NCI-H1417 treated with DMSO at 0.1 percent for 48 hours (cell line): ENCODE results near the gene PPIL3.

Experiments used
- DNase-seq: peaks from one replicate; lab custom pipeline; 2025; lab: John Stamatoyannopoulos, UW

Gene PPIL3

DNA sequence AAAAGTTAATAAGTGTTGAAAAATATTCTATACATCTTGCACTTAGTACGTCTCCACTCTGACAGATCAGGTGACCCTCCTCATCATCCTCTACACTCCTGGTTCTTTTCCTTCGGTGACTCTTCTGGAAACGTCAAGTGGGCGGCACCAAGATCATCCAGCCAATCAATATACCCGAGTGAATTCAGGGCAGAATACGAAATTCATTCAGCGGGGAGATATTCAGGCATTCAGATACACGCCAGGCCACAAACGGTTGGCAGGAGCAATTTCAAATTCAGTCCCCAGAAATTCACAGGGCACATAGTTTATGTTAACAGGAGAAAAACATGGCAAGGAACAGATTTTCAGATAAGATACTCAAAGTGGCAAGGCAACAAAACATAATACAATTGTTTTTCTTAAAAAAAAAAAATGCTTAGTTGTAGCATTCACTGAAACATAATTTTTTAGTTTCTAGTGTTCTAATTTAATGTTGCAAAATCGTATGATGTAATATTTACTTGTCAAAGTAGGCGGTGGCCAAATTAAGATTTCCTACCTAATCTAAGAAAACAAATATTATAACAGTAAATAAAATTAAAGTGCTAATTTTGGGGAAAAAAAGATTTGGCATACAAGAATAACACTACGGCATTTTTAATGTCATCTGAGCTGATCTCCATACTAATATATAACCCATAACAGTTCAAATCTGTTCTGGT is 28.6 kb downstream of the PPIL3 start:
- no peak for DNase-seq

- no peak for DNase-seq
Observed at GRCh38 chr2:200856806-200857205, 32.1 kb downstream of the PPIL3 start.

GRCh38 chr2:200852605-200853004 is 36.3 kb downstream of the PPIL3 start:
- DNase-seq: no peak

DNA sequence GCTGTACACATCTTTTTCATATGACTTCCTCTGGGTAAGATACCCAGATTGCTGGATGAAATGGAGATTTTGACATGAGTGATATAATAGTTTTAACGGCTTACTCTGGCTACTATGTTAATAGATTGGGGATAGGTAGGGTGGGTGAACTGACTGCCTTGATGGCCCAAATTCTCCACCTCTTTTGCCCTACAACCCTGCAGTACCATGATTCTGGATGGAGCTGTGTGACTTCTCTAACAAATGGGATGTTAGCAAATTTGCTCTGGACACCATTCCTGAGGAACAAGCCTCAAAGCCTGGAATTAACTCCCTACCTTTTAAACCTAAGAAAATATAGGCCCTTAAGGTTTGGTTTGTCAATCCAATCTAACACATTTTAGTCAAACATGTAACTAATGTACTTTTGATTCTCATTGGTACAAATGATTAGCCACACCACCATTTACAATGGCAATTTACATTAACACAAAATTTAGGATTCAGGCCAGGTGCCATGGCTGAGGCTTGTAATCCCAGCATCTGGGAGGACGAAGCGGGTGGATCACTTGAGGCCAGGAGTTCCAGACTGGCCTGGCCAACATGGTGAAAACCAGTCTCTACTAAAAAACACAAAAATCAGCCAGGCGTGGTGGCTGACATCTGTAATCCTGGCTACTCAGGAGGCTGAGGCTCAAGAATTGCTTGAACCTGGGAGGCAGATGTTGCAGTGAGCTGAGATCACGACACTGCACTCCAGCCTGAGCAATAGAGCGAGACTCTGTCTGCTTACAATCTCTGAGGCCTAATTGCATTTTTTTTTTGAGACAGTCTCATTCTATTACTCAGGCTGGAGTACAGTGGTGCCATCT is 37.3 kb downstream of the PPIL3 start:
- no peak for DNase-seq

- DNase-seq: no peak
Observed at GRCh38 chr2:200850512-200851256, 38.2 kb downstream of the PPIL3 start.

- DNase-seq: no peak
Observed at GRCh38 chr2:200847939-200848338, 40.9 kb downstream of the PPIL3 start.

DNA sequence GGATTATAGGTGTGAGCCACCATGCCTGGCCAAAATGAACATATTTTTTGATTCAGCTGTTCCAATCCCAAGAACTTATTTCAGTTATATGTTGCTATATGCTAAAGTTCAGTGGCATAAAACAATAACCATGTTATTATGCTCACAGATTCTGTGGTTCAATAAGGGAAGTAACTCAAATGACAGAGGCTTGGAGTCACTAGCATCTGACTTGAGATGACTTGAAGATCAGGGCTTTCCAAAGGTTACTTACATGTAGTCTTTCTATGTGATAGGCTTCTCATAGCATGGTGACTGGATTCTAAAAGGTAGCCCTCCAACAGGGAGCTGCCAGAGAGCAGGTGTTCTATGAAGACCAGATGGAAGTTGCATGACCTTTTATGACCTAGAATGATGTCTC is 41.6 kb downstream of the PPIL3 start:
- DNase-seq: no peak

GRCh38 chr2:200845669-200846325 is 43.1 kb downstream of the PPIL3 start:
- no peak for DNase-seq

- no peak for DNase-seq
Observed at GRCh38 chr2:200845194-200845593, 43.7 kb downstream of the PPIL3 start.

- no peak for DNase-seq
Observed at GRCh38 chr2:200843993-200844948, 44.6 kb downstream of the PPIL3 start.

DNA sequence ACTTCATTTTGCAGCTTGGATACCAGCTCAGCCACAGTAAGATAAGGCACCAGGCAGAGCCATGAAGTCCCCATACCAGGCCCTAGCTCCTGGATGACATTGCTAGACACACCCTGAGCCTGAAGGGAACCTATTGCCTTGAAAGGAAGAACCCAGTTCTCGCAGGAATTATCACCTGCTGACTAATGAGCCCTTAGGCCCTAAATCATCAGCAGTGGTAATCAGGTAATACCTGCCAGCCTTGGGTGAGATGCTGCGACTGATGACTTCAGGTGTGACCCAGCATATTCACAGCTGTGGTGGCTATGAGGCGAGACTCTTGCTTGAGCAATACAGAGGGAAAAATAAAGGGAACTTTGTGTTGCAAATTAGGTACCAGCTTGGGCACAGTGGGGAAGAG is 49.4 kb downstream of the PPIL3 start:
- DNase-seq: no peak

DNA sequence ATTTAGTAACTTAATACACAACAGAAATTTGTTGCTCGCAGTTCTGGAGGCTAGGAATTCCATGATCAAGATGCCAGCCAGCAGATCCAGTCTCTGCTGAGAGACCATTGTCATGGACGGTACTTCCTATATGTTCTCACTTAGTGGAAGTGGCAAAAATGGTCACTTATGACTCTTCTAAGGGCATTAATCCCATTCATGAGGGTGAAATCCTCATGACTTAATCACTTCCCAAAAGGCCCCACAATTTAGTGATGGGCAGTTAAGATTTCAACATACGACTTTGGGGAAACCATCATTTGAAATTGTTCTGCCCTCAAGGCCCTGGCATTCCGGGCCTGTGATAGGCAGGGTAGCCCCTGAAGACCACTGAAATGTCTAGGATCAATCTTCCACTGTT is 54.2 kb downstream of the PPIL3 start:
- no peak for DNase-seq

DNA sequence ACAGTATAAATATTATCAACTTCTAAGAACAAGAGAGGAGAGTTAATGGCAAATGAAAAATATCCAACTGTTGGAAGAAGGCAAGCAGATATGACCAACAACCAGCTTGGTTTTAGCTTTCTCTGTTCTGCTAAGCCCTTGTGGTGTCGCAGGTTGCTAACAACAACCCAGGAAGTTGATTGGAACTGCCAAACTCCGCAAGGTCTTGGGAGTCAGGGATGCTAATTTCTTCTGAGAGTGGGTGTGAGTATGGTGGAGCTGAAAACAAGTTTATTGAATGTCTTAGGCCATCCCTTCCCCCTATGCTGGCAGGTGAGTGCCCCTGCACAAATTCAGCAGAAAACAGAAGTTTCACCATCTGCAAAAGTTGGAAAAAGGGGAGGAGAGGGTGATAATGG is 59.6 kb downstream of the PPIL3 start:
- no peak for DNase-seq

DNA sequence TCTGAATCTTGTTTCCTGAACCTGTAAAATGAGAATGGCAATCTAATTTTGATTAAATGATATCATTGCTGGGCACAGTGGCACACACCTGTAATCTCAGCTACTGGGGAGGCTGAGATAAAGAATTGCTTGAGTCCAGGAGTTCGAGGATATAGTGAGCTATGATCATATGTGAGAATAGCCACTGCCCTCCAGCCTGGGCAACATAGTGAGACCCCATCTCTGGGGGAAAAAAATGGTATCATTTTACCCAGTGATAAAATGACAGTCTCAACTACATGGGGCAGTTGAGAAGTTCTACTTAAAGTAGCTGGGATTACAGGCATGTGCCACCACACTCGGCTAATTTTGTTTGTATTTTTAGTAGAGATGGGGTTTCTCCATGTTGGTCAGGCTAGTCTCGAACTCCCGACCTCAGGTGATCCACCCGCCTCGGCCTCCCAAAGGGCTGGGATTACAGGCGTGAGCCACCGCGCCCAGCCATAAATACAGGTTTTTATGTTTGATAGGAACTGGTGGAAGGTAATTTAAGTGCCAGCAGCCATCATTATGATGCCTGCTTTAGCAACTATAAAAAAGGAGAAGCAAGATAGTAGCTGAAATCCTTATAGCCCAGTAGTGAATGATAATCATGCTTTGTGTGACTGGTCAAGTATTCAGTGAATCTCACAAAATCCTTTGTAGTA is 60.2 kb downstream of the PPIL3 start:
- DNase-seq: no peak

- no peak for DNase-seq
Observed at GRCh38 chr2:200828104-200828503, 60.8 kb downstream of the PPIL3 start.

DNA sequence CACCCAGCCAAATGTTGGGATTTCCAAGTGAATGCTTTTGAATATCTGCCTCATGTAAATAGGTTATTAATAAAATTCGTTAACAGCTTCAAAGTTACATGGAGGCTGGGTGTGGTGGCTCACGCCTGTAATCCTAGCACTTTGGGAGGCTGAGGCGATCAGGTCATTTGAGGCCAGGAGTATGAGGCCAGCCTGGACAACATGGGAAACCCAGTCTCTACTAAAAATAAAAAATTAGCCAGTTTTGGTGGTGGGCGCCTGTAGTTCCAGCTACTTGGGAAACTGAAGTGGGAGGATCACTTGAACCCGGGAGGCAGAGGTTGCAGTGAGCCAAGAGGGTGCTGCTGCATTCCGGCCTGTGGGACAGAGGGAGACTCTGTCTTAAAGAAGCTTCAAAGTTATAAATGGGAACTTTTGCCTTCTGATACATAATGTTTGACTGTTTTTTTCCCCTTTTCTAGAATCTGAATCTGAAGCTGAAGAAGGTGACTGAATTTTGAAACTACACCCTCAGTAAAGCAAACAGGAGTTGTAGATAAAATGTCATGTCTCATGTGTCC is 67.1 kb downstream of the PPIL3 start:
- no peak for DNase-seq
